Activated T-helper 1 cell treated with anti-CD3 and anti-CD28 coated beads, Interleukin-2, amount 50 U/mL, for 16 hours (primary cell): ENCODE results near the gene BTF3L4.

Source experiments
- DNase-seq, 2 donors: peaks; one replicate each; pipeline ENCODE4 v3.0.0-alpha.2; 2020; ENCODE audit warnings: low read depth in 1 of 2, low spot score in 1 of 2

Gene BTF3L4

GRCh38 chr1:52122384-52122783, 66.3 kb downstream of the BTF3L4 start:
- no peak for DNase-seq

GRCh38 chr1:52123622-52124021, 67.5 kb downstream of the BTF3L4 start:
- no peak for DNase-seq

- no peak for DNase-seq
Measured at GRCh38 chr1:52125736-52126359, 69.8 kb downstream of the BTF3L4 start.

GRCh38 chr1:52127181-52128180, 71.4 kb downstream of the BTF3L4 start:
- no peak for DNase-seq

- no peak for DNase-seq
Measured at GRCh38 chr1:52139817-52140540, 83.9 kb downstream of the BTF3L4 start.
